ENCODE measurements around the gene POLR1A.

DNA sequence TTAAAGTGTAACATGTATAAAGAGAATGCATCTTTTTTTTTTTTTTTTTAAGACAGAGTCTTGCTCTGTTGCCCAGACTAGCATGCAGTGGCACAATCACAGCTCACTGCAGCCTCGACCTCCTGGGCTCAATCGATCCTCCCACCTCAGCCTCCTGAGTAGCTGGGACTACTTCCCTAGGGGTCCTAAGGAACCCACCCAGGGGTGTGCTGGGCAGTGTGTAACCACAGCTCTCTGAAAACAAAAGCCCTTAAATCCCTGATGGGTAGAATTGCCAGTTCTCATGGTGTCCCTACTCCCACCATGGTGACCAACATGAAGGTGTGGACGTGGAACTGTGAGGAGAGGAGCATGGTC is 111.3 kb downstream of the POLR1A start:
- TF ChIP-seq, protein P1, sequence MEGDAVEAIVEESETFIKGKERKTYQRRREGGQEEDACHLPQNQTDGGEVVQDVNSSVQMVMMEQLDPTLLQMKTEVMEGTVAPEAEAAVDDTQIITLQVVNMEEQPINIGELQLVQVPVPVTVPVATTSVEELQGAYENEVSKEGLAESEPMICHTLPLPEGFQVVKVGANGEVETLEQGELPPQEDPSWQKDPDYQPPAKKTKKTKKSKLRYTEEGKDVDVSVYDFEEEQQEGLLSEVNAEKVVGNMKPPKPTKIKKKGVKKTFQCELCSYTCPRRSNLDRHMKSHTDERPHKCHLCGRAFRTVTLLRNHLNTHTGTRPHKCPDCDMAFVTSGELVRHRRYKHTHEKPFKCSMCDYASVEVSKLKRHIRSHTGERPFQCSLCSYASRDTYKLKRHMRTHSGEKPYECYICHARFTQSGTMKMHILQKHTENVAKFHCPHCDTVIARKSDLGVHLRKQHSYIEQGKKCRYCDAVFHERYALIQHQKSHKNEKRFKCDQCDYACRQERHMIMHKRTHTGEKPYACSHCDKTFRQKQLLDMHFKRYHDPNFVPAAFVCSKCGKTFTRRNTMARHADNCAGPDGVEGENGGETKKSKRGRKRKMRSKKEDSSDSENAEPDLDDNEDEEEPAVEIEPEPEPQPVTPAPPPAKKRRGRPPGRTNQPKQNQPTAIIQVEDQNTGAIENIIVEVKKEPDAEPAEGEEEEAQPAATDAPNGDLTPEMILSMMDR (IDR thresholded peaks at IDR 0.05; ENCODE audit: control extremely low read depth in 1 of 3, insufficient read depth in 1 of 3, low read depth in 1 of 3, low read length in 3 of 3), result no peak
- TF ChIP-seq POLR2AphosphoS5 (IDR thresholded peaks at IDR 0.05; ENCODE audit: low read depth, low read length) (no peak), FOSL1 (IDR thresholded peaks at IDR 0.05; ENCODE audit: insufficient read depth, low read depth, low read length) (no peak), RFX5 (IDR thresholded peaks at IDR 0.05; ENCODE audit: borderline replicate concordance, low read depth, low read length) (no peak), RXRA (IDR thresholded peaks at IDR 0.05; ENCODE audit: insufficient read depth, low read depth, low read length) (no peak)

All from H1 (cell line).